Measurements from ENCODE around the gene PRG3.
"Not testable (repeated sequence)": the region's sequence is repeated elsewhere in the genome, so short reads cannot be mapped to it uniquely, and the experiment has no call there.

PRG3 gene

GRCh38 chr11:57407941-57408475 is 27.1 kb upstream of the PRG3 start:
- no peak for DNase-seq

GRCh38 chr11:57407010-57407920 is 26.3 kb upstream of the PRG3 start:
- no peak for DNase-seq

GRCh38 chr11:57406337-57406904 is 25.5 kb upstream of the PRG3 start:
- DNase-seq, result peak; percentile 96

GRCh38 chr11:57405271-57405860 is 24.4 kb upstream of the PRG3 start:
- peak; percentile 93 for DNase-seq

- peak; percentile 61 for DNase-seq
These were observed 22.8 kb upstream of the PRG3 start for GRCh38 chr11:57403802-57404147.

GRCh38 chr11:57403003-57403801 is 22.3 kb upstream of the PRG3 start:
- not testable (repeated sequence) for DNase-seq

GRCh38 chr11:57402188-57403002 is 21.4 kb upstream of the PRG3 start:
- no peak for DNase-seq

GRCh38 chr11:57399972-57400578 is 19.1 kb upstream of the PRG3 start:
- DNase-seq, result no peak

- no peak for DNase-seq
These were observed 18.3 kb upstream of the PRG3 start for GRCh38 chr11:57399221-57399620.

- DNase-seq, result no peak
These were observed 16.5 kb upstream of the PRG3 start for GRCh38 chr11:57397394-57397990.

- no peak for DNase-seq
These were observed 15.8 kb upstream of the PRG3 start for GRCh38 chr11:57396744-57397143.

GRCh38 chr11:57395905-57396623 is 15.1 kb upstream of the PRG3 start:
- no peak for DNase-seq

- no peak for DNase-seq
These were observed 13.4 kb upstream of the PRG3 start for GRCh38 chr11:57394203-57394965.

GRCh38 chr11:57392763-57393105 is 11.8 kb upstream of the PRG3 start:
- DNase-seq, result no peak

- no peak for DNase-seq
These were observed 11.3 kb upstream of the PRG3 start for GRCh38 chr11:57392066-57392762.

GRCh38 chr11:57391539-57391938 is 10.6 kb upstream of the PRG3 start:
- no peak for DNase-seq

- no peak for DNase-seq
These were observed 10.2 kb upstream of the PRG3 start for GRCh38 chr11:57391111-57391510.

- DNase-seq, result no peak
These were observed 9.6 kb upstream of the PRG3 start, which contains the start of gene PRG2 for GRCh38 chr11:57390535-57390934. TSS of gene PRG2 (minus strand) at chr11:57390650. CDS start at chr11:57389944, 706 bp downstream.
